ENCODE measurements around the gene DCC. TPM values are rescaled to one million over a fixed set of nuclear protein-coding genes. Genes with fewer than 3 reads are reported as not detected.

The DCC gene
- total and polyA plus RNA-seq, 9 of the 15 experiments (the other 6 are each of a cell fraction or from before 2014, with no cell fraction given), result not detected

DNA sequence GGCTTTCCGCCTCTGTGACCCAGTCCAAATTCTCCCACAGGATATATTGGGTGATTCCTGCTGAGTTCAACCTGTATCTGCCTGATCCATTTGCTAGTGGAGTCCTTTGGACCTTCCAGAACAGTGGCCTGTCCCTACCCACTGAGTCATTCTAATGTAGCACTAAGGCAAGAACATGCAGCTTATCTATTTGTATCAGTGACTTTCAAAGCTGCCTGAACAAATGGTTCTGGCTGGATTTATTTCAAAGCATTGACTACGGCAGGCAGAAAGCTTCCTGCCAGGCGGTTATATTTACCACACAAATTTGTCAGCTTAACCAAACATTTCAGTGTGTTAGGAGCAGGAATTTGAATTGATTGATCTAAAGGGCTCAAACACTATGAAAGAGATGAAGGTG is 613.4 kb downstream of the DCC start (continued):
- TF ChIP-seq, protein P1, sequence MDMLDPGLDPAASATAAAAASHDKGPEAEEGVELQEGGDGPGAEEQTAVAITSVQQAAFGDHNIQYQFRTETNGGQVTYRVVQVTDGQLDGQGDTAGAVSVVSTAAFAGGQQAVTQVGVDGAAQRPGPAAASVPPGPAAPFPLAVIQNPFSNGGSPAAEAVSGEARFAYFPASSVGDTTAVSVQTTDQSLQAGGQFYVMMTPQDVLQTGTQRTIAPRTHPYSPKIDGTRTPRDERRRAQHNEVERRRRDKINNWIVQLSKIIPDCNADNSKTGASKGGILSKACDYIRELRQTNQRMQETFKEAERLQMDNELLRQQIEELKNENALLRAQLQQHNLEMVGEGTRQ (CRISPR knock-in tag; IDR thresholded peaks at IDR 0.05), result no peak
- TF ChIP-seq, protein P2, sequence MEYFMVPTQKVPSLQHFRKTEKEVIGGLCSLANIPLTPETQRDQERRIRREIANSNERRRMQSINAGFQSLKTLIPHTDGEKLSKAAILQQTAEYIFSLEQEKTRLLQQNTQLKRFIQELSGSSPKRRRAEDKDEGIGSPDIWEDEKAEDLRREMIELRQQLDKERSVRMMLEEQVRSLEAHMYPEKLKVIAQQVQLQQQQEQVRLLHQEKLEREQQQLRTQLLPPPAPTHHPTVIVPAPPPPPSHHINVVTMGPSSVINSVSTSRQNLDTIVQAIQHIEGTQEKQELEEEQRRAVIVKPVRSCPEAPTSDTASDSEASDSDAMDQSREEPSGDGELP (CRISPR knock-in tag; IDR thresholded peaks at IDR 0.05; ENCODE audit: borderline replicate concordance), result no peak
- no peak for TF ChIP-seq ARID1B (IDR thresholded peaks at IDR 0.05)
- TF ChIP-seq ZNF24 (IDR thresholded peaks at IDR 0.05), result no peak
- no peak for TF ChIP-seq ZNF561 (CRISPR knock-in tag; conservative IDR thresholded peaks at IDR 0.05)
- TF ChIP-seq, protein P3, sequence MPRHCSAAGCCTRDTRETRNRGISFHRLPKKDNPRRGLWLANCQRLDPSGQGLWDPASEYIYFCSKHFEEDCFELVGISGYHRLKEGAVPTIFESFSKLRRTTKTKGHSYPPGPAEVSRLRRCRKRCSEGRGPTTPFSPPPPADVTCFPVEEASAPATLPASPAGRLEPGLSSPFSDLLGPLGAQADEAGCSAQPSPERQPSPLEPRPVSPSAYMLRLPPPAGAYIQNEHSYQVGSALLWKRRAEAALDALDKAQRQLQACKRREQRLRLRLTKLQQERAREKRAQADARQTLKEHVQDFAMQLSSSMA (CRISPR knock-in tag; IDR thresholded peaks at IDR 0.05), result no peak
- no peak for TF ChIP-seq ZNF830 (CRISPR knock-in tag; IDR thresholded peaks at IDR 0.05)
- no peak for TF ChIP-seq CBX5 (IDR thresholded peaks at IDR 0.05; ENCODE audit: borderline replicate concordance, low read depth)
- no peak for TF ChIP-seq SLC30A9 (CRISPR knock-in tag; IDR thresholded peaks at IDR 0.05)
- TF ChIP-seq, protein P4, sequence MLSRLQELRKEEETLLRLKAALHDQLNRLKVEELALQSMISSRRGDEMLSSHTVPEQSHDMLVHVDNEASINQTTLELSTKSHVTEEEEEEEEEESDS (CRISPR knock-in tag; IDR thresholded peaks at IDR 0.05), result no peak
- no peak for TF ChIP-seq ZNF695 (CRISPR knock-in tag; IDR thresholded peaks at IDR 0.05)

Measured in K562 (cell line).